DND-41 (cell line): ENCODE measurements around the gene TMEM61.

ENCODE experiments used
- ATAC-seq: fragments of 200-7000 bp; cut with Tn5 transposase; 3 replicates; pipeline ENCODE4 v1.9.1; 2021; ENCODE audit warnings: low read depth; ENCODE audit not compliant: insufficient read depth
- DNase-seq: peaks from one replicate; pipeline ENCODE4 v3.0.0-alpha.2; 2020
- H2AFZ ChIP-seq: 2 replicates; pipeline ENCODE4 v1.6.0; 2012; ENCODE audit warnings: low read depth, low read length
- H3K27ac ChIP-seq: 2 replicates; pipeline ENCODE4 v1.5.1; 2012; ENCODE audit warnings: low read length, inconsistent platforms
- H3K27me3 ChIP-seq: fragments of 200-600 bp; sonication (generic); 2 replicates; pipeline ENCODE4 v1.6.0; 2012; ENCODE audit warnings: low read length, mild to moderate bottlenecking, inconsistent platforms; ENCODE audit not compliant: insufficient read depth, poor library complexity
- H3K36me3 ChIP-seq: 2 replicates; pipeline ENCODE4 v1.5.1; 2012; ENCODE audit warnings: low read length, inconsistent platforms; ENCODE audit not compliant: insufficient read depth
- H3K4me1 ChIP-seq: 2 replicates; pipeline ENCODE4 v1.5.1; 2012; ENCODE audit warnings: mild to moderate bottlenecking, low read length; ENCODE audit not compliant: insufficient read depth
- H3K4me2 ChIP-seq: 2 replicates; pipeline ENCODE4 v1.6.0; 2012; ENCODE audit warnings: mild to moderate bottlenecking, moderate library complexity, low read length, inconsistent platforms; ENCODE audit not compliant: insufficient read depth
- H3K4me3 ChIP-seq, 2 experiments: fragments of 200-600 bp in 1 of 2; shearing (Covaris generic) in 1 of 2; 2 replicates each; pipeline ENCODE4 v1.5.1; 2012 to 2016; ENCODE audit warnings: inconsistent platforms in 2 of 2, low read length in 2 of 2, mild to moderate bottlenecking in 2 of 2, low read depth in 1 of 2, moderate library complexity in 1 of 2
- H3K79me2 ChIP-seq: 2 replicates; pipeline ENCODE4 v1.6.0; 2012; ENCODE audit warnings: low read length, inconsistent platforms; ENCODE audit not compliant: insufficient read depth
- H3K9ac ChIP-seq: 2 replicates; pipeline ENCODE4 v1.6.0; 2012; ENCODE audit warnings: low read depth, mild to moderate bottlenecking, inconsistent platforms, low read length, moderate library complexity
- H3K9me3 ChIP-seq: 2 replicates; pipeline ENCODE4 v1.5.1; 2012; ENCODE audit warnings: low read length, moderate library complexity, mild to moderate bottlenecking, inconsistent platforms; ENCODE audit not compliant: insufficient read depth, severe bottlenecking
- H4K20me1 ChIP-seq: 2 replicates; pipeline ENCODE4 v1.6.0; 2012; ENCODE audit warnings: low read length; ENCODE audit not compliant: insufficient read depth
- EZH2 ChIP-seq: IDR thresholded peaks from 3 replicates; pipeline ENCODE4 v1.6.1; 2012; ENCODE audit warnings: borderline replicate concordance, low read depth, mild to moderate bottlenecking, moderate library complexity, low read length, inconsistent platforms; ENCODE audit not compliant: severe bottlenecking
- TF ChIP-seq, protein P1 (sequence below): IDR thresholded peaks from 2 replicates; pipeline ENCODE4 v1.5.1; 2012; ENCODE audit warnings: borderline replicate concordance, low read length, moderate library complexity, mild to moderate bottlenecking; ENCODE audit not compliant: poor library complexity, severe bottlenecking; ENCODE audit errors: extremely low read depth

TMEM61 gene

DNA sequence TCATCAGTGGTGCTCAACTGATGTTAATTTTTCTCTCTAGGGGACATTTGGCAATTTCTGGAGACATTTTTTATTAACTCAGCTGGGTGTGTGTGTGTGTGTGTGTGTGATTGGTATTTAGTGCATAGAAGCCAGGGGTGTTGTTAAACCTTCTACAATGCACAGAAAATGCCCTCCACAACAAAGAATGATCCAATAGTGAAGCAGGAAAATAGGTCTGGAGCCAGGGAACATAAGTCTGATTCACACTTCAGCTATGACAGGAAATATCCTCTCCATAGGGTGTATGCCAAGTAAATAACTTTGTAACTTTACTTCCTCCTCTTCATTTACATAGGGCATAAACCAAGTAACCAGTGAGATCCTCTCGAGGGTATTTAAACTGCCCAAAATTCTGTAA is 25.1 kb upstream of the TMEM61 start:
- H3K9me3 ChIP-seq = peaks cover 6% of the 10 kb centered on the region

DNA sequence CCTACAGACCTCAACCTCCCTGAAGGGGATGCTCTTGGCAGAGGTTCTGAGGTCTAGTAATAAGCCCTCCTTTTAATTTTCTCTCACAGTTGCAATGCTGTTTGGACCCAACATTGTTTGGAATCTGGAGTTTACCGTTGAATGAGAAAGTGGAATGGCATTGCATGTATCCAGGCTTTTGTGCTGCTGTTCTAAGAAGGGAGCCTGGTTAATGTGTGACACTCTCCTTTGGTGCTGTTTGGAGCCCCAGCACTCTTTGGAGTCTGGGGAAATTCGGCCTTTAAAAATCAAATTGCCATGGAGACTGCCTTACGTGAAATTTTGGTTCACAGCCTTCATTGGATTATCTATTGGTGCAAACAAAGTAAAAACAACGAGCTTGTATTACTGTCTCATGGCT is 23.7 kb upstream of the TMEM61 start:
- Histone ChIP-seq H3K27ac (no peak overlapping the region), H3K9me3 (peaks cover 6% of the 10 kb centered on the region), H2AFZ (no peak overlapping the region), H3K4me1 (no peaks in the 10 kb centered on the region), H3K27me3 (no peaks in the 10 kb centered on the region), H3K79me2 (no peaks in the 10 kb centered on the region), H3K9ac (no peak overlapping the region), H4K20me1 (no peaks in the 10 kb centered on the region), H3K36me3 (no peaks in the 10 kb centered on the region), H3K4me2 (no peak overlapping the region), H3K4me3 (no peak overlapping the region)
- TF ChIP-seq, protein P1, sequence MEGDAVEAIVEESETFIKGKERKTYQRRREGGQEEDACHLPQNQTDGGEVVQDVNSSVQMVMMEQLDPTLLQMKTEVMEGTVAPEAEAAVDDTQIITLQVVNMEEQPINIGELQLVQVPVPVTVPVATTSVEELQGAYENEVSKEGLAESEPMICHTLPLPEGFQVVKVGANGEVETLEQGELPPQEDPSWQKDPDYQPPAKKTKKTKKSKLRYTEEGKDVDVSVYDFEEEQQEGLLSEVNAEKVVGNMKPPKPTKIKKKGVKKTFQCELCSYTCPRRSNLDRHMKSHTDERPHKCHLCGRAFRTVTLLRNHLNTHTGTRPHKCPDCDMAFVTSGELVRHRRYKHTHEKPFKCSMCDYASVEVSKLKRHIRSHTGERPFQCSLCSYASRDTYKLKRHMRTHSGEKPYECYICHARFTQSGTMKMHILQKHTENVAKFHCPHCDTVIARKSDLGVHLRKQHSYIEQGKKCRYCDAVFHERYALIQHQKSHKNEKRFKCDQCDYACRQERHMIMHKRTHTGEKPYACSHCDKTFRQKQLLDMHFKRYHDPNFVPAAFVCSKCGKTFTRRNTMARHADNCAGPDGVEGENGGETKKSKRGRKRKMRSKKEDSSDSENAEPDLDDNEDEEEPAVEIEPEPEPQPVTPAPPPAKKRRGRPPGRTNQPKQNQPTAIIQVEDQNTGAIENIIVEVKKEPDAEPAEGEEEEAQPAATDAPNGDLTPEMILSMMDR = no peak
- ATAC-seq = no peak
- DNase-seq = no peak

More for the DNA sequence above, 25.1 kb upstream of the TMEM61 start:
- ATAC-seq (no peak), DNase-seq (no peak)
- no peaks in the 10 kb centered on the region for H3K79me2 ChIP-seq
- H3K27me3 ChIP-seq = no peaks in the 10 kb centered on the region
- H3K4me1 ChIP-seq = no peaks in the 10 kb centered on the region
- no peak overlapping the region for H3K9ac ChIP-seq
- no peak overlapping the region for H3K4me2 ChIP-seq
- H3K27ac ChIP-seq = no peak overlapping the region
- TF ChIP-seq EZH2 = no peak
- TF ChIP-seq, protein P1 = no peak
- H3K4me3 ChIP-seq = no peak overlapping the region
- no peaks in the 10 kb centered on the region for H4K20me1 ChIP-seq
- no peak overlapping the region for H2AFZ ChIP-seq
- no peaks in the 10 kb centered on the region for H3K36me3 ChIP-seq

DNA sequence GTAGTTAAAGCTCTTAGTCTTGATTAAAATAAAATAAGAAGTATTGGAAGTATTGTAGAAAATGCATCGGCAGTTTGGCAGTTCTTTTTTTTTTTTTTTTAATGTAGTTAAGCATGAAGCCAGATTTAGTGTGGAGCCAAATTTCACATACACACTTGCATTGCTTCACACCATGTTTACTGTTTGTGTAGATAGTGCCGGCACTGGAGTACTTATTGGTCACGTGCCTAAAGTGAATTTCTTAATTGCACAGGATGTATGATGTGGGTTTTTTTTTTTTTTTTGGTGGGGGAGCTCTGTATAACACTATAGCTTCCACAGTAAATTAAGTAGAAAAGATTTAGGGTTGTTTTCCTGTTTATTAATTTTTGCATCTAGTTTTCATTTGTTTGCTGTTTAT is 21.2 kb upstream of the TMEM61 start:
- Histone ChIP-seq H3K9ac (no peak overlapping the region), H3K27me3 (no peaks in the 10 kb centered on the region), H3K79me2 (no peaks in the 10 kb centered on the region), H3K9me3 (peaks cover 6% of the 10 kb centered on the region), H4K20me1 (no peaks in the 10 kb centered on the region), H3K4me2 (no peak overlapping the region), H3K4me3 (no peak overlapping the region), H3K27ac (no peak overlapping the region), H2AFZ (no peak overlapping the region), H3K36me3 (no peaks in the 10 kb centered on the region), H3K4me1 (no peaks in the 10 kb centered on the region)
- no peak for ATAC-seq
- TF ChIP-seq, protein P1 = no peak
- TF ChIP-seq EZH2 = no peak
- no peak for DNase-seq
